HG03520 (cell line): ENCODE measurements around the gene TMF1.

Experiments used
- ATAC-seq: cut with Tn5 transposase; IDR thresholded peaks from one replicate; pipeline ENCODE4 v1.9.1; 2021; ENCODE audit warnings: mild to moderate bottlenecking, moderate library complexity; ENCODE audit not compliant: unreplicated experiment

TMF1 gene

DNA sequence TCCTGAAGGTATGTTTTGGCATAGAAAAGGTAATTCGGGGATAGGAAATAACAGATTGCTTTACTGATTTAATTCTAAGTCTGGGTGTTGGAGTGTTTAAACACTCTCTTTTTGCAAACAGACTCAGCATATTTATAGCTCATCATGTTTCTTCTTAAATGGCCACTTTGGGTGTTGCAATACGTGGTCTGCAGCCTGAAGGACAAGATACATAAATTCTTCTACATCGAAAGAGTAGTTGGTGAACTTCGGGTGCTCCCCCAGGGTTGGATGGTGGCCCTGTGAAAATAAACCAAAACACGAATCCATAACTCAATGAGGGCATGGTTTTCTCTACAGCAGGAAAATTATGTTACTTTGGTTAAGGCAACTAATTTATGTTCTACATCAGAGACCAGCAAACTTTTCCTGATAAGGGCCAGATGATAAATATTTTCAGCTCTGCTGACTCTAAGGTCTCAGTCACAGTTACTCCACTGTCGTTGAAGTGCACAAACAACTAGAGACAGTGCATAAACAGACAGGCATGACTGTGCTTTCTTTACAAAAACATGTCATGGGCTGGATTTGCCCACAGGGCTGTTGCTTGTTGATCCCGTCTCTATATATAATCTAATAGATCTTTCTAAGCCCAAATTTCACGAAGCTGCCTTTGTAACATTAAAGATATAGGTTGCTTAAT lies 74.5 kb downstream of the TMF1 start:
- ATAC-seq: no peak

DNA sequence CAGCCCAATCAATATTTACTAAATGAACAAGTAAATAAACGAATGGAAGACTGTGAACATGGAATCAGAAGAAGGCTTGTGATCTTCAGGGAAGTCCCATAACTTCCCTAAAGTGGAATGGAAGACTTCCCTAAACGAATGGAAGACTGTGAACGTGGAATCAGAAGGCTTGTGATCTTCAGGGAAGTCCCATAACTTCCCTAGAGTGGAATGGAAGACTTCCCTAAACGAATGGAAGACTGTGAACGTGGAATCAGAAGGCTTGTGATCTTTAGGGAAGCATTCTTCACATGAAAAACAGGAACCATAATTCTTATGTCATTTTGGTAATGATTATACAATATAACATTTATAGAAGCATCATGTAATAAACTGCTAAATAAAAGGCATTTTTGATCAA lies 77.4 kb downstream of the TMF1 start:
- ATAC-seq: no peak

DNA sequence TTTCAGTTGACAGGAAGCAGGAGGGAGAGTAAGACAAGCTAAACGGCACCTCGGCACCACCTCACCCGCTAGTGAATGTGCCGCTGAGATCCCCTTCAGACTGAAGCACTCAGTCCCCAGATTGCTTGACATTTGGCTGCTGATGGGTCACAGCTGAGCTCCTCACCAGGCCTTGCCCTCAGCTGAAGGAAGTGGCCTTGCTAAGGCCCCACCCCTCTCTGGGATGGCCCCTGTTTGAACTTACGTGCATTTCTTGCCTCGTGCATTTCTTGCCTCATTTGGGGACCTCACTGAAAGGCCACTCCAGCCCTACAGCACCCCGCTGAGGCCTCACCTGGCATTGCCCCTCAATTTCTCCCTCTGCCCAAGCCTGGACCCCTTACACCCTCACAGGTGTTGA lies 78.5 kb downstream of the TMF1 start:
- ATAC-seq: no peak

DNA sequence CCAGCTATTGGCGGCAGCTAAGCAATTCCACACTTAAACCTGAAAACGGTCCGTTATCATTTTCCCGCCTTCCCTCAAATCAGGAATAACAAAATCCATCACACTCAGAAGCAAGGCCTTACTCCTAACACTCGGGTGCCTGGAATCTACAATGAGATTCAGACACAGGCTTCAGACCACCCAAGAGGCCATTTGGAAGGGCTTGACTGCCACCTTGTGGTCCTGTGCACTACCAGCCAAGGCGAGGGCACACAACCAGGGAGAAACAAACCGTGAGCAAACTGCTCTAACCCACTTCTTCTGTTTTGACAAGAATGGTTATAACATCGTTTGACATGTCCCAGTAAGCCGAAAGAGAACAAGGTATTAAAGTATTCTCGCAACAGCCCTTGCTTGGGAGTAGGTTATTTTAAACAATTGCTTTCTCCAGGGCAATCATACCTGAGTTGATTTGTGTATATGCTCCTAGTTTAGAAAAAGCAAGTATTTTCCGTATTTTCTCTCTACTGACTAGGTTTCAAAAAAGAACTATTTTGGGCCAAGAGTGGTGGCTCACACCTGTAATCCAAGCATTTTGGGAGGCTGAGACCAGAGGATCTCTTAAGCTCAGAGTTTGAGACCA lies 79.7 kb downstream of the TMF1 start:
- peak; percentile 89 for ATAC-seq
